ENCODE data around the gene RPL10. TPM values are rescaled to one million over a fixed set of nuclear protein-coding genes. Genes with fewer than 3 reads are reported as not detected.

Gene RPL10
- total and polyA plus RNA-seq, 2 donors: 3,691 to 5,631 TPM

- no peaks in the 10 kb centered on the region for H3K36me3 ChIP-seq (ENCODE audit: insufficient read depth)
- H3K4me3 ChIP-seq (ENCODE audit: low read depth, low read length): no peak overlapping the region
- 82% methylated on average over 11 of the region's 11 CpGs for WGBS
- DNase-seq (ENCODE audit: extremely low spot score): no peak
- H3K27ac ChIP-seq (ENCODE audit: low read depth): no peak overlapping the region
- no peaks in the 10 kb centered on the region for H3K4me1 ChIP-seq (ENCODE audit: insufficient read depth)
These were observed 43.4 kb downstream of the RPL10 start for GRCh38 chrX:154441564-154441963.

- WGBS: 80% methylated on average over 21 of the region's 21 CpGs
These were observed 44.0 kb downstream of the RPL10 start for GRCh38 chrX:154441984-154442707.

GRCh38 chrX:154443479-154443910 is 45.3 kb downstream of the RPL10 start:
- DNase-seq (ENCODE audit: extremely low spot score): no peak
- peak overlapping the region; percentile 80 for H3K27ac ChIP-seq (ENCODE audit: low read depth)
- no peaks in the 10 kb centered on the region for H3K36me3 ChIP-seq (ENCODE audit: insufficient read depth)
- 12% methylated on average over 10 of the region's 10 CpGs for WGBS
- H3K4me1 ChIP-seq (ENCODE audit: insufficient read depth): no peaks in the 10 kb centered on the region
- H3K4me3 ChIP-seq (ENCODE audit: low read depth, low read length): peak overlapping the region; percentile 61

More at GRCh38 chrX:154441984-154442707, 44.0 kb downstream of the RPL10 start:
- no peak for DNase-seq (ENCODE audit: extremely low spot score)
- H3K4me1 ChIP-seq (ENCODE audit: insufficient read depth): no peaks in the 10 kb centered on the region
- no peak overlapping the region for H3K4me3 ChIP-seq (ENCODE audit: low read depth, low read length)
- no peaks in the 10 kb centered on the region for H3K36me3 ChIP-seq (ENCODE audit: insufficient read depth)
- H3K27ac ChIP-seq (ENCODE audit: low read depth): no peak overlapping the region

- no peak for DNase-seq (ENCODE audit: extremely low spot score)
- WGBS: under 1% methylated on average over 94 of the region's 94 CpGs
- Histone ChIP-seq H3K4me3 (ENCODE audit: low read depth, low read length) (peak within 1 kb of the TSS; percentile 61), H3K36me3 (ENCODE audit: insufficient read depth) (no peaks in the 10 kb centered on the region), H3K27ac (ENCODE audit: low read depth) (peak within 1 kb of the TSS; percentile 85), H3K4me1 (ENCODE audit: insufficient read depth) (no peaks in the 10 kb centered on the region)
These were observed 46.0 kb downstream of the RPL10 start, which contains the start of gene FAM50A for GRCh38 chrX:154443992-154444754. Gene FAM50A (plus strand): TSS chrX:154444141. CDS start chrX:154444236, 95 bp downstream.

- H3K27ac ChIP-seq (ENCODE audit: low read depth): peak overlapping the region; percentile 53
These were observed 46.6 kb downstream of the RPL10 start for GRCh38 chrX:154444755-154445246.

GRCh38 chrX:154445776-154446175 is 47.6 kb downstream of the RPL10 start:
- WGBS: 97% methylated on average over 16 of the region's 16 CpGs
- Histone ChIP-seq H3K4me1 (ENCODE audit: insufficient read depth) (no peaks in the 10 kb centered on the region), H3K4me3 (ENCODE audit: low read depth, low read length) (no peak overlapping the region), H3K36me3 (ENCODE audit: insufficient read depth) (peaks cover 6% of the 10 kb centered on the region), H3K27ac (ENCODE audit: low read depth) (no peak overlapping the region)
- DNase-seq (ENCODE audit: extremely low spot score): no peak

More at GRCh38 chrX:154444755-154445246, 46.6 kb downstream of the RPL10 start:
- 53% methylated on average over 13 of the region's 13 CpGs for WGBS
- no peak for DNase-seq (ENCODE audit: extremely low spot score)
- H3K36me3 ChIP-seq (ENCODE audit: insufficient read depth): peaks cover 3% of the 10 kb centered on the region
- peak overlapping the region; percentile 61 for H3K4me3 ChIP-seq (ENCODE audit: low read depth, low read length)
- H3K4me1 ChIP-seq (ENCODE audit: insufficient read depth): no peaks in the 10 kb centered on the region

- WGBS: 90% methylated on average over 12 of the region's 12 CpGs
- H3K36me3 ChIP-seq (ENCODE audit: insufficient read depth): peaks cover 9% of the 10 kb centered on the region
- H3K27ac ChIP-seq (ENCODE audit: low read depth): no peak overlapping the region
These were observed 48.3 kb downstream of the RPL10 start for GRCh38 chrX:154446430-154446829.

GRCh38 chrX:154448484-154448883 is 50.3 kb downstream of the RPL10 start:
- peaks cover 9% of the 10 kb centered on the region for H3K36me3 ChIP-seq (ENCODE audit: insufficient read depth)
- no peak overlapping the region for H3K4me3 ChIP-seq (ENCODE audit: low read depth, low read length)
- no peak for DNase-seq (ENCODE audit: extremely low spot score)
- H3K27ac ChIP-seq (ENCODE audit: low read depth): no peak overlapping the region
- 96% methylated on average over 14 of the region's 14 CpGs for WGBS
- no peaks in the 10 kb centered on the region for H3K4me1 ChIP-seq (ENCODE audit: insufficient read depth)

More at GRCh38 chrX:154446430-154446829, 48.3 kb downstream of the RPL10 start:
- no peak overlapping the region for H3K4me3 ChIP-seq (ENCODE audit: low read depth, low read length)
- no peak for DNase-seq (ENCODE audit: extremely low spot score)
- H3K4me1 ChIP-seq (ENCODE audit: insufficient read depth): no peaks in the 10 kb centered on the region

- peaks cover 9% of the 10 kb centered on the region for H3K36me3 ChIP-seq (ENCODE audit: insufficient read depth)
- no peak overlapping the region for H3K27ac ChIP-seq (ENCODE audit: low read depth)
- WGBS: 94% methylated on average over 18 of the region's 18 CpGs
- DNase-seq (ENCODE audit: extremely low spot score): no peak
- no peaks in the 10 kb centered on the region for H3K4me1 ChIP-seq (ENCODE audit: insufficient read depth)
- no peak overlapping the region for H3K4me3 ChIP-seq (ENCODE audit: low read depth, low read length)
These were observed 51.4 kb downstream of the RPL10 start for GRCh38 chrX:154449618-154450017.

- WGBS: 90% methylated on average over 17 of the region's 17 CpGs
- no peak for DNase-seq (ENCODE audit: extremely low spot score)
- peaks cover 9% of the 10 kb centered on the region for H3K36me3 ChIP-seq (ENCODE audit: insufficient read depth)
These were observed 52.1 kb downstream of the RPL10 start for GRCh38 chrX:154450312-154450711.

More at GRCh38 chrX:154450312-154450711, 52.1 kb downstream of the RPL10 start:
- Histone ChIP-seq H3K4me1 (ENCODE audit: insufficient read depth) (no peaks in the 10 kb centered on the region), H3K4me3 (ENCODE audit: low read depth, low read length) (no peak overlapping the region), H3K27ac (ENCODE audit: low read depth) (no peak overlapping the region)

Small RNAs within 50 kb of the gene (small RNA-seq; reads per million reads assigned to genes)
- gene MIR6858: 0.09 reads per million
- not detected for gene SNORA70

Other genes starting within 250 kb of the RPL10 start
- gene OPN1MW, start 215.8 kb upstream of the RPL10 start, total RNA-seq: not detected
- gene OPN1MW, start 215.8 kb upstream of the RPL10 start, polyA plus RNA-seq: not detected
- gene OPN1MW2, start 178.6 kb upstream of the RPL10 start, total RNA-seq: not detected
- not detected for gene OPN1MW2, start 178.6 kb upstream of the RPL10 start, polyA plus RNA-seq
- not detected for gene OPN1MW3, start 140.8 kb upstream of the RPL10 start, total RNA-seq
- gene OPN1MW3, start 140.8 kb upstream of the RPL10 start, polyA plus RNA-seq: not detected
- gene TEX28, start 103.3 kb upstream of the RPL10 start, total RNA-seq: not detected
- gene TEX28, start 103.3 kb upstream of the RPL10 start, polyA plus RNA-seq: not detected
- gene TKTL1, start 102.6 kb upstream of the RPL10 start, total RNA-seq: 0.32 TPM
- 0.19 TPM for gene TKTL1, start 102.6 kb upstream of the RPL10 start, polyA plus RNA-seq
- gene FLNA, start 23.7 kb upstream of the RPL10 start, total RNA-seq: 1,306 TPM
- 6,054 TPM for gene FLNA, start 23.7 kb upstream of the RPL10 start, polyA plus RNA-seq
- gene EMD, start 19.1 kb upstream of the RPL10 start, total RNA-seq: 25.9 TPM
- gene EMD, start 19.1 kb upstream of the RPL10 start, polyA plus RNA-seq: 138 TPM
- gene DNASE1L1, start 10.9 kb downstream of the RPL10 start, total RNA-seq: 11.9 TPM
- 22.3 TPM for gene DNASE1L1, start 10.9 kb downstream of the RPL10 start, polyA plus RNA-seq
- gene TAFAZZIN, start 13.2 kb downstream of the RPL10 start, total RNA-seq: 13.4 TPM
- 33.4 TPM for gene TAFAZZIN, start 13.2 kb downstream of the RPL10 start, polyA plus RNA-seq
- gene ATP6AP1, start 30.3 kb downstream of the RPL10 start, total RNA-seq: 25.5 TPM
- gene ATP6AP1, start 30.3 kb downstream of the RPL10 start, polyA plus RNA-seq: 91.8 TPM
- 33.0 TPM for gene GDI1, start 38.8 kb downstream of the RPL10 start, total RNA-seq
- 138 TPM for gene GDI1, start 38.8 kb downstream of the RPL10 start, polyA plus RNA-seq
- 14.9 TPM for gene FAM50A, start 45.8 kb downstream of the RPL10 start, total RNA-seq
- 81.9 TPM for gene FAM50A, start 45.8 kb downstream of the RPL10 start, polyA plus RNA-seq
- 17.3 TPM for gene PLXNA3, start 59.9 kb downstream of the RPL10 start, total RNA-seq
- 10.1 TPM for gene PLXNA3, start 59.9 kb downstream of the RPL10 start, polyA plus RNA-seq
- gene LAGE3, start 80.9 kb downstream of the RPL10 start, total RNA-seq: 7.7 TPM
- 33.0 TPM for gene LAGE3, start 80.9 kb downstream of the RPL10 start, polyA plus RNA-seq
- gene UBL4A, start 88.2 kb downstream of the RPL10 start, total RNA-seq: 20.4 TPM
- gene UBL4A, start 88.2 kb downstream of the RPL10 start, polyA plus RNA-seq: 49.9 TPM
- 7.9 TPM for gene SLC10A3, start 92.3 kb downstream of the RPL10 start, total RNA-seq
- 55.2 TPM for gene SLC10A3, start 92.3 kb downstream of the RPL10 start, polyA plus RNA-seq
- 11.2 TPM for gene FAM3A, start 117.9 kb downstream of the RPL10 start, total RNA-seq
- gene FAM3A, start 117.9 kb downstream of the RPL10 start, polyA plus RNA-seq: 67.8 TPM
- 12.8 TPM for gene G6PD, start 148.5 kb downstream of the RPL10 start, total RNA-seq
- gene G6PD, start 148.5 kb downstream of the RPL10 start, polyA plus RNA-seq: 77.6 TPM
- 5.3 TPM for gene IKBKG, start 149.2 kb downstream of the RPL10 start, total RNA-seq
- gene IKBKG, start 149.2 kb downstream of the RPL10 start, polyA plus RNA-seq: 38.5 TPM
- gene CTAG1A, start 186.8 kb downstream of the RPL10 start, total RNA-seq: not detected
- not detected for gene CTAG1A, start 186.8 kb downstream of the RPL10 start, polyA plus RNA-seq
- not detected for gene CTAG1B, start 220.9 kb downstream of the RPL10 start, total RNA-seq
- not detected for gene CTAG1B, start 220.9 kb downstream of the RPL10 start, polyA plus RNA-seq

Measured in urinary bladder (tissue), 4 donors.